NK-92 (cell line): ENCODE measurements around the gene MRM3.
"Not testable (repeated sequence)": the region's sequence is repeated elsewhere in the genome, so short reads cannot be mapped to it uniquely, and the experiment has no call there.

Source experiments
- DNase-seq: peaks from one replicate; lab custom pipeline; 2025; ENCODE audit not compliant: unreplicated experiment; lab: John Stamatoyannopoulos, UW

The MRM3 gene

GRCh38 chr17:814371-814770 lies 32.2 kb downstream of the MRM3 start:
- DNase-seq = no peak

- DNase-seq = no peak
Measured at GRCh38 chr17:819251-819650, 37.1 kb downstream of the MRM3 start.

- DNase-seq = no peak
Measured at GRCh38 chr17:823501-823902, 41.3 kb downstream of the MRM3 start.

- no peak for DNase-seq
Measured at GRCh38 chr17:824378-824777, 42.2 kb downstream of the MRM3 start.

- no peak for DNase-seq
Measured at GRCh38 chr17:825216-825615, 43.1 kb downstream of the MRM3 start.

- no peak for DNase-seq
Measured at GRCh38 chr17:826778-827177, 44.6 kb downstream of the MRM3 start.

- DNase-seq = no peak
Measured at GRCh38 chr17:828761-829160, 46.6 kb downstream of the MRM3 start.

GRCh38 chr17:829614-830013 lies 47.5 kb downstream of the MRM3 start:
- not testable (repeated sequence) for DNase-seq

GRCh38 chr17:830381-830780 lies 48.2 kb downstream of the MRM3 start:
- no peak for DNase-seq

- no peak for DNase-seq
Measured at GRCh38 chr17:830950-831349, 48.8 kb downstream of the MRM3 start.

GRCh38 chr17:834136-834535 lies 52.0 kb downstream of the MRM3 start:
- DNase-seq = no peak

GRCh38 chr17:835263-835662 lies 53.1 kb downstream of the MRM3 start:
- DNase-seq = no peak

GRCh38 chr17:835721-836120 lies 53.6 kb downstream of the MRM3 start:
- not testable (repeated sequence) for DNase-seq

GRCh38 chr17:836151-836550 lies 54.0 kb downstream of the MRM3 start:
- no peak for DNase-seq

GRCh38 chr17:838486-838885 lies 56.3 kb downstream of the MRM3 start:
- no peak for DNase-seq

GRCh38 chr17:841313-841712 lies 59.2 kb downstream of the MRM3 start:
- DNase-seq = no peak
